ENCODE results near the gene PIK3R2. TPM values are rescaled to one million over a fixed set of nuclear protein-coding genes. Genes with fewer than 3 reads are reported as not detected.
"Not testable (repeated sequence)": the region's sequence is repeated elsewhere in the genome, so short reads cannot be mapped to it uniquely, and the experiment has no call there.

Gene PIK3R2
- total RNA-seq, 1 experiment from 2014 or later, result 42.8 TPM

DNA sequence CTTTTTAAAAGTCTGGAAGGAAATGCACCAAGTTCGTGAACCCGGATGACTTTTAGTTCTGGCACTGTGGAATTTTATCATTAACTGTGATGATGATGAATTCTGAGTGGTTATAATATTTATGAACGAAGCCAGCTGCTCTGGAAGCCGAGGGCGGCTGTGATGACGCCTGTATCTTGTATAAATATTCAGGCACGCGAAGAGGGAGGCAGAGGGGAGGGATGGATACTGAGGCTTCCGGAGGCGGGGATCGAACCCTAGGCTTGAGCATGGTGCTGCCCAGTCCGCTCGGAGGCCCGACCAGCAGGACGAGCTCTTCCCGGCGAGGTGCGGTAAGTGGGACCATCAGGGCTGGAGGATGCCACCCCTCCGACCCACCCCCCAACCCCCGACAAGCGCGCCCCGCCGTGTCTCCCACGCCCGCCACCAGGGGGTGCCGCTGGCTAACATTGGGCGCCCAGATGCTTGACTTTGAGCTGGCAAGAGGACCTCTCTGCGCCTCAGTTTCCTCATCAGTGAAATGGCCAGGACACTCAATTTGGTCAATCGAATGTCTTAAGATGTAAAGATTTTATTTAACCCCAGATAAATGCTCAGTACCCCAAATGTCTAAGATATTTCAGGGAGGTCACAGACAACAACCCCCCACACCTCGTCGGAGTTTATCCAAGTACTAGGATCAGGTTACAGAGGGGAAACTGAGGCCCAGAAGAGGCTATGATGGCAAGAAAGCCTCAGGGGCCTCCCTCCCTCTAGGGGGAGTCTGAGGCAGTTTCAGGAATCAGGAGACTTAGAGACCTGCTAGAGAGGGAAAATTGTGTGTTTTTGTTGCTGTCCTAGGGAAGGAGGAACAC, 55.4 kb downstream of the PIK3R2 start:
- Histone ChIP-seq H3K79me2 (ENCODE audit: insufficient read depth, low read length) (no peaks in the 10 kb centered on the region), H2BK120ac (ENCODE audit: low read depth, low read length, poor library complexity, severe bottlenecking) (no peak overlapping the region), H3K9ac (ENCODE audit: extremely low read depth, insufficient read length, low read length) (no peak overlapping the region), H3K23me2 (ENCODE audit: insufficient read length, low read depth, low read length, poor library complexity, severe bottlenecking) (peaks cover 17% of the 10 kb centered on the region), H3K27ac (ENCODE audit: insufficient read length, low read depth, low read length) (no peak overlapping the region), H2AK5ac (ENCODE audit: insufficient read length, low read length) (no peak overlapping the region), H4K8ac (replicated peaks; ENCODE audit: insufficient read length, low read depth, low read length) (no peak overlapping the region), H4K5ac (ENCODE audit: insufficient read length, low read depth, low read length) (no peak overlapping the region), H2BK20ac (ENCODE audit: low read depth, low read length, poor library complexity, severe bottlenecking) (no peak overlapping the region), H4K20me1 (ENCODE audit: control insufficient read depth, insufficient read depth, insufficient read length) (peaks cover under 1% of the 10 kb centered on the region), H3K4ac (ENCODE audit: low read depth, low read length) (no peak overlapping the region), H3K9me3 (ENCODE audit: control insufficient read depth, low read depth, low read length) (no peaks in the 10 kb centered on the region), H3K23ac (ENCODE audit: insufficient read length, low read depth, low read length) (no peak overlapping the region), H2BK12ac (ENCODE audit: insufficient read length, low read depth, low read length) (no peak overlapping the region), H3K14ac (ENCODE audit: insufficient read depth, low read length) (no peak overlapping the region), H3K4me1 (ENCODE audit: insufficient read depth, low read length) (no peaks in the 10 kb centered on the region), H4K91ac (ENCODE audit: insufficient read length, low read depth, low read length) (no peak overlapping the region), H3K4me2 (ENCODE audit: insufficient read depth, insufficient read length, low read length) (no peak overlapping the region), H2BK5ac (ENCODE audit: insufficient read length, low read length) (no peak overlapping the region), H2BK15ac (ENCODE audit: low read depth, low read length) (no peak overlapping the region), H3K18ac (ENCODE audit: insufficient read length, low read depth, low read length) (no peak overlapping the region), H2AFZ (ENCODE audit: low read length) (no peak overlapping the region), H3T11ph (ENCODE audit: low read length) (no peak overlapping the region), H3K27me3 (ENCODE audit: insufficient read depth, low read length) (no peaks in the 10 kb centered on the region), H3K79me1 (ENCODE audit: insufficient read depth, low read depth, low read length, poor library complexity, severe bottlenecking) (no peaks in the 10 kb centered on the region), H3K56ac (ENCODE audit: insufficient read length, low read depth, low read length) (no peak overlapping the region)
- H3K4me3 Mint-ChIP-seq, result peak overlapping the region in 1 of 2 experiments; percentile 53; a peak in 2 of 5 replicates
- peak; percentile 76 for TF ChIP-seq CTCF (conservative IDR thresholded peaks at IDR 0.05)
- DNase-seq, result peak; percentile 72
- H3K36me3 Mint-ChIP-seq (ENCODE audit: insufficient read depth in 1 of 3, low read depth in 3 of 3), result no peaks in the 10 kb centered on the region
- H3K4me1 Mint-ChIP-seq, result peaks cover 6 to 28% of the 10 kb centered on the region in 2 experiments
- no CpG with 5 or more reads among the region's 32 CpGs for WGBS (ENCODE audit: extremely low coverage, insufficient read length, low lambda C conversion rate)
- no peaks in the 10 kb centered on the region for H3K27me3 Mint-ChIP-seq (ENCODE audit: low read depth)
- H3K27ac Mint-ChIP-seq, result no peak overlapping the region
- H3K9me3 Mint-ChIP-seq, result peaks cover 0 to under 1% of the 10 kb centered on the region in 2 experiments; a peak in 1 of 5 replicates

DNA sequence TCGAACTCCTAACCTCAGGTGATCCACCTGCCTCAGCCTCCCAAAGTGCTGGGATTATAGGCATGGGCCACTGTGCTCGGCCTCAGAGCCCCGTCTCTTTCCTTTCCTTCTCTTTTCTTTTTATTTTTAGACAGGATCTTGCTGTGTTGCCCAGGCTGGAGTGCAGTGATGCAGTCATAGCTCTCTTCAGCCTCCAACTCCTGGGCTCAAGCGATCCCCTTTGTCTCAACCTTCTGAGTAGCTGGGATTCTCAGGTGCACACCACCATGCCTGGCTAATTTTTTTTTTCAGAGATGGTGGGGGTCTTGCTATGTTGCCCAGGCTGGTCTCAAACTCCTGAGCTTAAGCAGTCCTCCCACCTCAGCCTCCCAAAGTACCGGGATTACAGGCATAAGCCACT, 56.9 kb downstream of the PIK3R2 start:
- H3K4me1 ChIP-seq (ENCODE audit: insufficient read depth, low read length); H2BK15ac ChIP-seq (ENCODE audit: low read depth, low read length); H3K27me3 Mint-ChIP-seq (ENCODE audit: low read depth); H3K4ac ChIP-seq (ENCODE audit: low read depth, low read length); H2BK120ac ChIP-seq (ENCODE audit: low read depth, low read length, poor library complexity, severe bottlenecking); H3T11ph ChIP-seq (ENCODE audit: low read length); H2AK5ac ChIP-seq (ENCODE audit: insufficient read length, low read length); H3K9ac ChIP-seq (ENCODE audit: extremely low read depth, insufficient read length, low read length); H3K27ac Mint-ChIP-seq; H2BK5ac ChIP-seq (ENCODE audit: insufficient read length, low read length); H2BK12ac ChIP-seq (ENCODE audit: insufficient read length, low read depth, low read length); H3K27me3 ChIP-seq (ENCODE audit: insufficient read depth, low read length); DNase-seq; H4K8ac ChIP-seq (replicated peaks; ENCODE audit: insufficient read length, low read depth, low read length); H3K27ac ChIP-seq (ENCODE audit: insufficient read length, low read depth, low read length); H4K5ac ChIP-seq (ENCODE audit: insufficient read length, low read depth, low read length); H3K4me2 ChIP-seq (ENCODE audit: insufficient read depth, insufficient read length, low read length); H4K91ac ChIP-seq (ENCODE audit: insufficient read length, low read depth, low read length); H3K9me3 Mint-ChIP-seq; H3K4me3 Mint-ChIP-seq; H4K20me1 ChIP-seq (ENCODE audit: control insufficient read depth, insufficient read depth, insufficient read length); H3K79me1 ChIP-seq (ENCODE audit: insufficient read depth, low read depth, low read length, poor library complexity, severe bottlenecking); H3K36me3 Mint-ChIP-seq (ENCODE audit: insufficient read depth in 1 of 3, low read depth in 3 of 3); H3K14ac ChIP-seq (ENCODE audit: insufficient read depth, low read length); H3K23ac ChIP-seq (ENCODE audit: insufficient read length, low read depth, low read length); H3K79me2 ChIP-seq (ENCODE audit: insufficient read depth, low read length); H3K23me2 ChIP-seq (ENCODE audit: insufficient read length, low read depth, low read length, poor library complexity, severe bottlenecking); H3K56ac ChIP-seq (ENCODE audit: insufficient read length, low read depth, low read length); H2BK20ac ChIP-seq (ENCODE audit: low read depth, low read length, poor library complexity, severe bottlenecking); H3K18ac ChIP-seq (ENCODE audit: insufficient read length, low read depth, low read length); H2AFZ ChIP-seq (ENCODE audit: low read length); H3K9me3 ChIP-seq (ENCODE audit: control insufficient read depth, low read depth, low read length): not testable (repeated sequence)
- peaks cover 5 to 27% of the 10 kb centered on the region in 2 experiments; a peak in 3 of 4 replicates for H3K4me1 Mint-ChIP-seq
- WGBS (ENCODE audit: extremely low coverage, insufficient read length, low lambda C conversion rate), result no CpG with 5 or more reads among the region's 5 CpGs

All from H9 (cell line).